Heart right ventricle (tissue), 16 donors: ENCODE measurements around the gene CXCL3. TPM values are rescaled to one million over a fixed set of nuclear protein-coding genes. Genes with fewer than 3 reads are reported as not detected.

ENCODE experiments used
- ATAC-seq, 8 donors: fragments of 200-7000 bp; cut with Tn5 transposase; one replicate each; pipeline ENCODE4 v1.9.1; 2020; ENCODE audit warnings: mild to moderate bottlenecking in 8 of 8, moderate library complexity in 8 of 8, moderate number of reproducible peaks in 1 of 8
- DNase-seq, 2 donors: peaks; one replicate each; pipeline ENCODE4 v3.0.0-alpha.2; 2020
- H3K27ac ChIP-seq, 10 donors: fragments of 200-600 bp; sonication (generic) in 2 of 10; one replicate each; pipeline versions ENCODE4 v1.5.0 to v1.8.0; 2020 to 2022; ENCODE audit warnings: mild to moderate bottlenecking in 3 of 10
- H3K27me3 ChIP-seq, 7 donors: fragments of 200-600 bp; one replicate each; pipeline ENCODE4 v1.8.0; 2021 to 2022; ENCODE audit warnings: mild to moderate bottlenecking in 2 of 7
- H3K36me3 ChIP-seq, 9 donors: fragments of 200-600 bp; sonication (generic) in 1 of 9; one replicate each; pipeline versions ENCODE4 v1.5.0 to v1.8.0; 2020 to 2022; ENCODE audit warnings: mild to moderate bottlenecking in 2 of 9
- H3K4me1 ChIP-seq, 9 donors: fragments of 200-600 bp; sonication (generic) in 1 of 9; one replicate each; pipeline versions ENCODE4 v1.5.0 to v1.8.0; 2020 to 2022; ENCODE audit warnings: mild to moderate bottlenecking in 4 of 9
- H3K4me3 ChIP-seq, 10 donors: fragments of 200-600 bp; sonication (generic) in 2 of 10; one replicate each; pipeline versions ENCODE4 v1.5.0 to v1.8.0; 2020 to 2022; ENCODE audit warnings: mild to moderate bottlenecking in 7 of 10, moderate library complexity in 2 of 10
- H3K9me3 ChIP-seq, 11 donors: fragments of 200-600 bp in 10 of 11; sonication (generic) in 2 of 11; one replicate each; pipeline versions ENCODE4 v1.5.0 to v1.8.0; 2013 to 2022; ENCODE audit warnings: mild to moderate bottlenecking in 2 of 11, control low read depth in 1 of 11, moderate library complexity in 1 of 11
- WGBS, 2 donors: extraction: QIAGEN DNeasy Blood & Tissue Kit; methylation state at CpG; one replicate each; pipeline ENCODE4 v1.1.7; 2013; ENCODE audit warnings: inconsistent platforms in 1 of 2; 5-methylcytosine and 5-hydroxymethylcytosine counted together
- intact Hi-C, 10 donors: fragments of 100-400 bp; cut with DNase I; formaldehyde crosslinking; loops; one replicate each; pipeline versions ENCODE4 v1.11.1 to v1.14.2; 2022
- polyA plus RNA-seq, 2 donors: library from polyadenylated mRNA; stranded (reverse); fragments of 200-250 nt; gene quantifications; one replicate each; pipeline ENCODE4 v1.2.3, GENCODE V29; 2013
- total RNA-seq, 10 donors: library from RNA; stranded (reverse); fragmentation: NEBNext Ultra II Directional in 3 of 10; extraction: Animal tissue kit (Norgen Biotek cat#: 25700) in 3 of 10; gene quantifications; one replicate each; pipeline versions ENCODE4 v1.2.1 to v1.2.4, GENCODE V29; 2021 to 2023
- TF ChIP-seq, protein P1 (sequence below), 9 donors: fragments of 200-600 bp; sonication (generic) in 2 of 9; IDR thresholded peaks; one replicate each; pipeline versions ENCODE4 v1.5.0 to v1.8.0; 2021 to 2022; ENCODE audit warnings: antibody characterized with exemption in 9 of 9, mild to moderate bottlenecking in 5 of 9, moderate library complexity in 1 of 9
- donor health status: Arrhythmogenic right ventricular cardiomyopathy.
- donor health status: ischemic (EF 13 %, LVEDD 7.1; RV severe dilation, severe dysfunction).
- donor health status: healthy with polysubstance abuse.
- donor health status: DM: no; HTN: yes; CAD: no.
- donor health status: DM: no; HTN: no; CAD: no.
- donor health status: ischemic (EF 25% LVEDD 6.9; RV normal size, moderate dysfunction).
- donor health status: ischemic (EF 25% LVEDD 5.7; RV mildly dilated, moderate dysfunction).
- donor health status: healthy.
- donor health status: DM: yes; HTN: yes; CAD: no.
- donor health status: Ischemic cardiomyopathy.
- donor health status: ischemic (EF 35%, LVEDD 5.7; RV mildly dilated, moderate dysfunction).
- donor health status: nonischemic (EF 11% LVEDD 7.7; RV severe dilation, severe dysfunction).
- donor health status: DM: yes; HTN: yes; CAD: no.
- donor health status: PGD.
- donor health status: ischemic (EF 29% LVEDD 5.4; RV normal size, mild dysfunction).
- donor health status: nonischemic (EF 23%, LVEDD 6.1; RV moderate dilation, normal function).

CXCL3 gene
- total and polyA plus RNA-seq, 12 donors, result 0.24 to 5.1 (median 1.4) TPM; not detected in 1

DNA sequence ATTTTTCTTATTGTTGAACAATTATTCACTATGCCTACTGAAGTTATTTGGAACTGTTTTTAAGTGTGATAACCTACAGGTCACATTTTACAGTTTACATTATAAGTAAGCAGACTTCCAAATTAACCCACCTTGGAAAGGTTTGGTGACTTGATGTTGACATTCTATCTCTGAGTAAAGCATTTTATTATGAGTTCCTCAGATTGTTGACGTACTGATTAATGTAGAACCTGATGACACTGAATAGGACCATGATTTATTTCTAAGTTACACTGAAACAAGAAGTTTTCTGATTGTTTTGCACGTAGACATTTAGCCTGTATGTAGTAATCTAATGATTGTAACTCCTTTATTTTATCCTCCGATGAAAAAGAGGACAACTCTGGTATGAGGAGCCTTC, 17.0 kb upstream of the CXCL3 start:
- TF ChIP-seq, protein P1, sequence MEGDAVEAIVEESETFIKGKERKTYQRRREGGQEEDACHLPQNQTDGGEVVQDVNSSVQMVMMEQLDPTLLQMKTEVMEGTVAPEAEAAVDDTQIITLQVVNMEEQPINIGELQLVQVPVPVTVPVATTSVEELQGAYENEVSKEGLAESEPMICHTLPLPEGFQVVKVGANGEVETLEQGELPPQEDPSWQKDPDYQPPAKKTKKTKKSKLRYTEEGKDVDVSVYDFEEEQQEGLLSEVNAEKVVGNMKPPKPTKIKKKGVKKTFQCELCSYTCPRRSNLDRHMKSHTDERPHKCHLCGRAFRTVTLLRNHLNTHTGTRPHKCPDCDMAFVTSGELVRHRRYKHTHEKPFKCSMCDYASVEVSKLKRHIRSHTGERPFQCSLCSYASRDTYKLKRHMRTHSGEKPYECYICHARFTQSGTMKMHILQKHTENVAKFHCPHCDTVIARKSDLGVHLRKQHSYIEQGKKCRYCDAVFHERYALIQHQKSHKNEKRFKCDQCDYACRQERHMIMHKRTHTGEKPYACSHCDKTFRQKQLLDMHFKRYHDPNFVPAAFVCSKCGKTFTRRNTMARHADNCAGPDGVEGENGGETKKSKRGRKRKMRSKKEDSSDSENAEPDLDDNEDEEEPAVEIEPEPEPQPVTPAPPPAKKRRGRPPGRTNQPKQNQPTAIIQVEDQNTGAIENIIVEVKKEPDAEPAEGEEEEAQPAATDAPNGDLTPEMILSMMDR (IDR thresholded peaks at IDR 0.05), result no peak
- 84 to 85% methylated on average over 3 of the region's 3 CpGs for WGBS, 2 donors
- intact Hi-C loops, result no loop called here
- no peak overlapping the region for H3K4me3 ChIP-seq
- no peaks in the 10 kb centered on the region for H3K36me3 ChIP-seq
- H3K9me3 ChIP-seq, result peaks cover 0 to 9% (median 0%) of the 10 kb centered on the region in 11 donors
- no peaks in the 10 kb centered on the region for H3K27me3 ChIP-seq
- ATAC-seq (no peak), DNase-seq (no peak)
- H3K4me1 ChIP-seq, result peaks cover 0 to 16% (median 0%) of the 10 kb centered on the region in 9 donors
- H3K27ac ChIP-seq, result no peak overlapping the region

DNA sequence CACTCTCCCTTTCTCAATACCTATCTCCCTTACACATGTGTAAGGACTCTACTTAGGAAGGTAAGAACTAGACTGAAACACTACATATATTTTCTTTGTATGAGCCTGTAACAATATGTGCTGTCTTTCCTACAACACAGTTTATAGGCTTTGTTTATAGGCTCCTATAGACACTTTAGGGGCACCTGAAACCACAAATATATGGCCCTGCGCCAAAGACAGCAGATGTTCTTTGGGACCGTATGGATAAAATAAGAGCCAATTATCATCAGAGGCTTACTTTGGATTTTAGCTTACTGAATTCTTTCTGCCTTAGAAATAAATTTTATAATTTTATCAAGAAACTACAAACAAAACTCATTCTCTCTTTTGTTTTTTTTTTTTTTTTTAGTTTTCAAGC, 16.6 kb upstream of the CXCL3 start:
- WGBS, 2 donors, result 78% methylated on average over 2 of the region's 2 CpGs
- no peak for ATAC-seq
- Histone ChIP-seq H3K36me3 (no peaks in the 10 kb centered on the region), H3K4me1 (peaks cover 0 to 16% (median 0%) of the 10 kb centered on the region in 9 donors), H3K4me3 (no peak overlapping the region), H3K27ac (no peak overlapping the region), H3K9me3 (peaks cover 0 to 9% (median 0%) of the 10 kb centered on the region in 11 donors), H3K27me3 (no peaks in the 10 kb centered on the region)
- intact Hi-C loops, result no loop called here
- DNase-seq, result no peak
- TF ChIP-seq, protein P1 (IDR thresholded peaks at IDR 0.05), result no peak

DNA sequence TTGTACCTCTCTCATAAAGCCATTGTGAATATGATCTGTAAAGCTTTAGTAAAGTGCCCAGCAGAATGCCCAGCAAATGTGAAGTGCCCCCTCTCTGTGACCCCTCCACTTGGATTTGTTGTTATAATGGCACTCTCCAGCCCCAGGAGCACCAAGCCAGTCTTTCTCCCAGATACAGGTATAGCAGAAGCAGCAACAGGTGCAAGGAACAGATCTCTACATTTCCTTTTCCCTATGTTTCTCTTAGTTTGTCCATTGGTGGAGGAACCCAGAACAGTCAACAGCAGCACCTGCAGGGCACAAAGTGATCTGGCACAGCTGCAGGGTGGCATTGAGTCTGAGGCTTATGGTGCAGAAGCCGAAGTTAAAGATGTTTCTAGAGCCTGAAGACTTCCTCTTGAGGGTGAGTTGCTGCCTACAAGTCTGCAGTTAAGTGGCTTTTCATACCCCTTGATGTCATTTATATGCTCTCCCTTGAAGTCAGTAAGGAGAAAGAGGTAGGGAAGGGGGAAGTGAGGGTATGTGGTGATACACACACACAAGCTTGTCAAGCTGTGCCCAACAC, 16.1 kb upstream of the CXCL3 start:
- TF ChIP-seq, protein P1 (IDR thresholded peaks at IDR 0.05), result no peak
- Histone ChIP-seq H3K27me3 (no peaks in the 10 kb centered on the region), H3K27ac (no peak overlapping the region), H3K36me3 (no peaks in the 10 kb centered on the region), H3K4me3 (no peak overlapping the region), H3K4me1 (peaks cover 0 to 16% (median 0%) of the 10 kb centered on the region in 9 donors), H3K9me3 (peaks cover 0 to 9% (median 0%) of the 10 kb centered on the region in 11 donors)
- intact Hi-C loops, result no loop called here
- WGBS, 2 donors, result 72 to 82% methylated on average over 1 of the region's 1 CpG
- DNase-seq, result no peak
- no peak for ATAC-seq

DNA sequence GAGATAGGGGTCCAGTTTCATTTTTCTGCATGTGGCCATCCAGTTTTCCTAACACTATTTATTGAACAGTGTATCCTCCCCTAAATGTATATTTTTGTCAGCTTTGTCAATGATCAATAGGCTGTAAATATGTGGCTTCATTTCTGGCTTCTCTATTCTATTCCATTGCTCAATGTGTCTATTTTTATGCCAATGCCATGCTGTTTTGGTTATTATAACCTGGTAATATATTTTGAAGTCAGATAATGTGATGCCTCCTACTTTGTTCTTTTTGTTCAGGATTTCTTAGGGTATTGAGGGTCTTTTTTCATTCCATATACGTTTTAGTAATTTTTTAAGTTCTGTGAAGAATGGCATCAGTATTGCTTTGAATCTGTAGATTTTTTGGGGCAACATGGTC, 8.7 kb upstream of the CXCL3 start:
- intact Hi-C loops, result loop anchor here in 1 of 10 donors (10.0 kb wide), 1 partner anchor 48 kb away; the partner anchor contains the start of gene CXCL2
- Histone ChIP-seq H3K27ac (no peak overlapping the region), H3K27me3 (no peaks in the 10 kb centered on the region), H3K4me3 (no peak overlapping the region), H3K4me1 (peaks cover 0 to 11% (median 0%) of the 10 kb centered on the region in 9 donors), H3K9me3 (peaks cover 0 to 28% (median 15%) of the 10 kb centered on the region in 11 donors), H3K36me3 (no peaks in the 10 kb centered on the region)
- TF ChIP-seq, protein P1 (IDR thresholded peaks at IDR 0.05), result no peak
- ATAC-seq, result no peak
- WGBS, 2 donors, result 66 to 68% methylated on average over 1 of the region's 1 CpG
- no peak for DNase-seq
